DOHH2 (cell line): Measurements from ENCODE around the gene OR4E2.

Experiments used
- H3F3A ChIP-seq: fragments of 200-600 bp; sonication (generic), shearing (Covaris generic); 2 replicates; pipeline ENCODE4 v1.6.0; 2016; ENCODE audit warnings: antibody characterized with exemption, mild to moderate bottlenecking; ENCODE audit not compliant: control insufficient read depth, insufficient read depth
- H3K27ac ChIP-seq: fragments of 200-600 bp; sonication (generic); 2 replicates; pipeline ENCODE4 v1.5.1; 2014; ENCODE audit warnings: low read depth, mild to moderate bottlenecking, low read length, moderate library complexity
- H3K27me3 ChIP-seq: fragments of 200-600 bp; sonication (generic); 2 replicates; pipeline ENCODE4 v1.6.1; 2014; ENCODE audit warnings: mild to moderate bottlenecking, low read length, mixed read lengths; ENCODE audit not compliant: control insufficient read depth
- H3K36me3 ChIP-seq: fragments of 200-600 bp; sonication (generic); 2 replicates; pipeline ENCODE4 v1.6.1; 2014; ENCODE audit warnings: mild to moderate bottlenecking, low read length, moderate library complexity, mixed read lengths; ENCODE audit not compliant: control insufficient read depth
- H3K4me1 ChIP-seq: fragments of 200-600 bp; sonication (generic); 2 replicates; pipeline ENCODE4 v1.6.1; 2014; ENCODE audit warnings: mild to moderate bottlenecking, low read length, mixed read lengths; ENCODE audit not compliant: control insufficient read depth
- H3K4me2 ChIP-seq: fragments of 200-600 bp; sonication (generic); 2 replicates; pipeline ENCODE4 v1.6.0; 2014; ENCODE audit warnings: mild to moderate bottlenecking, low read length, moderate library complexity
- H3K4me3 ChIP-seq: fragments of 200-600 bp; sonication (generic); 2 replicates; pipeline ENCODE4 v1.5.1; 2014; ENCODE audit warnings: mild to moderate bottlenecking, low read length, mixed read lengths
- H3K79me2 ChIP-seq: fragments of 200-600 bp; sonication (generic); 2 replicates; pipeline ENCODE4 v1.6.1; 2014; ENCODE audit warnings: mild to moderate bottlenecking, low read length, mixed read lengths; ENCODE audit not compliant: control insufficient read depth
- H3K9me2 ChIP-seq: fragments of 200-600 bp; sonication (generic); replicated peaks from 2 replicates; pipeline ENCODE4 v1.6.1; 2014; ENCODE audit warnings: mild to moderate bottlenecking, low read length, mixed read lengths; ENCODE audit not compliant: control insufficient read depth
- H3K9me3 ChIP-seq: fragments of 200-600 bp; sonication (generic); 2 replicates; pipeline ENCODE4 v1.6.1; 2014; ENCODE audit warnings: antibody characterized with exemption, low read length, mixed read lengths; ENCODE audit not compliant: control insufficient read depth, insufficient read depth
- H4K20me1 ChIP-seq: fragments of 200-600 bp; sonication (generic); 2 replicates; pipeline ENCODE4 v1.6.0; 2014; ENCODE audit warnings: low read depth, mild to moderate bottlenecking, antibody characterized with exemption, low read length, moderate library complexity; ENCODE audit not compliant: control insufficient read depth, insufficient read depth
- EZH2phosphoT487 ChIP-seq: fragments of 200-600 bp; sonication (generic); IDR thresholded peaks from 2 replicates; pipeline ENCODE4 v1.6.1; 2017; ENCODE audit warnings: borderline replicate concordance, mild to moderate bottlenecking, antibody characterized with exemption, low read length, moderate library complexity, mixed read lengths
- TF ChIP-seq, protein P1 (sequence below): fragments of 200-600 bp; sonication (generic); IDR thresholded peaks from one replicate; pipeline ENCODE4 v1.5.1; 2014; ENCODE audit warnings: antibody characterized with exemption, mild to moderate bottlenecking, low read depth, low read length; ENCODE audit not compliant: poor library complexity, severe bottlenecking

OR4E2 gene

DNA sequence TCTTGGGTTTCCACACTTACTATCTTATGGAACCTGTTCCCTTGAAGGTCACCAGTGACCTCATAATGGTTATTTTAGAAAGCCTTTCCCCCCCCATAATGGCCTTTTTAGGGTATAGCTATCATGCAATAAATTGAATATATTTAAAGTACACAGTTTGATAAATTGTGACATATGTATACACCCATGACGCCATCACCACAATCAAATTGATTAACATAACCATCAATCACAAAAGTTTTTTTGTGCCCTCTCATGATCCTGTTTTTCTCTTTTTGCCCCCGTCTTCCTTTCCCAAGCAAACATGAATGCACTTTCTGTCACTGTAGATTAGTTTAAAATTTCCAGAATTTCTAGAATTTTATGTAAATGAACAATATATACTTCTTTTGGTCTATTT lies 48.7 kb downstream of the OR4E2 start:
- peaks cover 41% of the 10 kb centered on the region for H3K27me3 ChIP-seq
- H3K4me1 ChIP-seq, result peaks cover 22% of the 10 kb centered on the region
- H3K9me3 ChIP-seq, result no peaks in the 10 kb centered on the region; the same call in 1 of the 2 replicates
- no peaks in the 10 kb centered on the region for H3K36me3 ChIP-seq
- no peaks in the 10 kb centered on the region for H3K79me2 ChIP-seq
- H3K4me3 ChIP-seq, result no peak overlapping the region
- peaks cover 3% of the 10 kb centered on the region; the same call in 1 of the 2 replicates for H3F3A ChIP-seq
- H3K27ac ChIP-seq, result no peak overlapping the region
- TF ChIP-seq, protein P1, sequence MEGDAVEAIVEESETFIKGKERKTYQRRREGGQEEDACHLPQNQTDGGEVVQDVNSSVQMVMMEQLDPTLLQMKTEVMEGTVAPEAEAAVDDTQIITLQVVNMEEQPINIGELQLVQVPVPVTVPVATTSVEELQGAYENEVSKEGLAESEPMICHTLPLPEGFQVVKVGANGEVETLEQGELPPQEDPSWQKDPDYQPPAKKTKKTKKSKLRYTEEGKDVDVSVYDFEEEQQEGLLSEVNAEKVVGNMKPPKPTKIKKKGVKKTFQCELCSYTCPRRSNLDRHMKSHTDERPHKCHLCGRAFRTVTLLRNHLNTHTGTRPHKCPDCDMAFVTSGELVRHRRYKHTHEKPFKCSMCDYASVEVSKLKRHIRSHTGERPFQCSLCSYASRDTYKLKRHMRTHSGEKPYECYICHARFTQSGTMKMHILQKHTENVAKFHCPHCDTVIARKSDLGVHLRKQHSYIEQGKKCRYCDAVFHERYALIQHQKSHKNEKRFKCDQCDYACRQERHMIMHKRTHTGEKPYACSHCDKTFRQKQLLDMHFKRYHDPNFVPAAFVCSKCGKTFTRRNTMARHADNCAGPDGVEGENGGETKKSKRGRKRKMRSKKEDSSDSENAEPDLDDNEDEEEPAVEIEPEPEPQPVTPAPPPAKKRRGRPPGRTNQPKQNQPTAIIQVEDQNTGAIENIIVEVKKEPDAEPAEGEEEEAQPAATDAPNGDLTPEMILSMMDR, result no peak
- no peak for TF ChIP-seq EZH2phosphoT487
- no peaks in the 10 kb centered on the region for H4K20me1 ChIP-seq
- H3K4me2 ChIP-seq, result no peak overlapping the region
- no peaks in the 10 kb centered on the region for H3K9me2 ChIP-seq

DNA sequence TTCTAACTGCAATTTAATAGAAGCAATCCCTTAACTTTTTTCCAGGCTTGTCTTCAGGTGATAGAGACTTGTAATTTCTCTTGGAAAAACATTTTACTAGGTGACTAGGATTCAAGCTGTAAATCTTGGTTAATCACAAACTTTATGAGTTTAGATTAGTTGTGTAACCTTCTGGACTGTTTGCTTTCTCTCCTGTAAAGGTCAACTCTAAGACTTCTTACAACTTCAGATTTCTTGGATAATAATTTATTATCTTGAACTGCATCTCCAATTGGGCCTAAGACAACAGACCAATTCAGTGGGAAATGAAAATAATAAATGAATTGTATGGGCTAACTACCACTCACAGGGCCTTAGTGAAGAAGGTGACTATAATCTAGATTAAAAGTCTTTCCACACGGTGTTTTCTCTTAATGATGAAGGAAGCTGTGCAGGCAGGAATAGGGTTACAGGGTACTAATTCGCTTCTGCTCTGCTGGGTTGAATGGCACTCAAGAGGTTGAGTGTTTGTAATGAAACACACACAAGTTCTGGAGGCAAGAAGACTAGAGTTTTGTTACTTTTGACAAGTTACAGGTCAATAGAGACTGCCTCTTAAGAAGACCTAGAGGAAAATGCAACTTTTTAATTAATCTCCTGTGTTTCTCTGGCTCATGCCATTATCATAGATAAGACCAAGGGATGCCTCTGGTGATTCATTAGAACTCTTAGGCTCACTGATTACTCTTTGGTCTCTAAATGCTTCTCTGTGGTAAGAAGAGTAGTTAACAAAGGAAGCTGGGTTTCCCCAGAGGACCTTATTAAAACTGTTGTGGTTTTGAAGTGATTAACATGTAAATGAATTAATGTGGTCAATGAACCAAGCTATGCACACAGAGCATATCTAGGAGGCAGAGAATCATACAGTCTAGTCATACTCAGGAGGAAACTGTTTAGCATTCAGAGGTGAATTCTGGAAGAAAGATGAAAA lies 50.0 kb downstream of the OR4E2 start:
- Histone ChIP-seq H3K4me2 (peak overlapping the region; percentile 40), H3K4me3 (no peak overlapping the region), H3K9me3 (no peaks in the 10 kb centered on the region; the same call in 1 of the 2 replicates), H3K79me2 (no peaks in the 10 kb centered on the region), H4K20me1 (no peaks in the 10 kb centered on the region), H3K4me1 (peaks cover 22% of the 10 kb centered on the region), H3K27ac (no peak overlapping the region), H3K9me2 (no peaks in the 10 kb centered on the region), H3K27me3 (peaks cover 46% of the 10 kb centered on the region), H3F3A (peaks cover 3% of the 10 kb centered on the region; the same call in 1 of the 2 replicates), H3K36me3 (no peaks in the 10 kb centered on the region)
- TF ChIP-seq EZH2phosphoT487, result peak; percentile 62; the same call in 1 of the 2 replicates
- TF ChIP-seq, protein P1, result no peak

DNA sequence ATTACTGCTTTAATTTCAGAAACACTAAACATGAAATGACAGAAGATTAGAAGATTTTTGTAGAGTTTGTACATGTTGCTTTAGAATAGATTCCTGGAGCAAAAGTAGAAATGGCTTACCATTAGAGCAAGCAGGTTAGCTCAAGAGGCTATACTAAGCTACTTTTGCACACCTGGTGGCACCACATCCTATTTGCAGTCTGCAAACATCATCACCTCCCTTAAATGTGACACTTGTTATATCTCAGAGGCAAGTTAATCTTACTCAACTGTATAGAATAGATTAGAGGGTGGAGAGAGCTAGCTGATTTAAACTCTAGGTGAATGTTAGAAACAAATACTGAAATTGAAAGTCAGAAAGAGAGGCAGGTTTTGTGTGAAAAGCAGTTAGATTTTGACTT lies 50.7 kb downstream of the OR4E2 start:
- Histone ChIP-seq H3K36me3 (no peaks in the 10 kb centered on the region), H3K27ac (no peak overlapping the region), H3K27me3 (peaks cover 50% of the 10 kb centered on the region), H4K20me1 (no peaks in the 10 kb centered on the region), H3K4me3 (no peak overlapping the region), H3K4me2 (peak overlapping the region; percentile 40), H3K4me1 (peaks cover 22% of the 10 kb centered on the region), H3F3A (peaks cover 3% of the 10 kb centered on the region; the same call in 1 of the 2 replicates), H3K9me2 (no peaks in the 10 kb centered on the region), H3K79me2 (no peaks in the 10 kb centered on the region), H3K9me3 (no peaks in the 10 kb centered on the region; the same call in 1 of the 2 replicates)
- TF ChIP-seq, protein P1, result no peak
- no peak for TF ChIP-seq EZH2phosphoT487
